ENCODE results near the gene NBPF1. TPM values are rescaled to one million over a fixed set of nuclear protein-coding genes. Genes with fewer than 3 reads are reported as not detected.
"Not testable (repeated sequence)": the region's sequence is repeated elsewhere in the genome, so short reads cannot be mapped to it uniquely, and the experiment has no call there.

NBPF1 gene
- total and polyA plus RNA-seq, 2 donors: 5.1 to 7.2 TPM

- peaks cover 0 to 4% of the 10 kb centered on the region in 2 donors for H3K4me1 ChIP-seq (ENCODE audit: control insufficient read depth in 2 of 2, insufficient read depth in 2 of 2, low read length in 2 of 2)
- H3K36me3 ChIP-seq (ENCODE audit: control insufficient read depth in 2 of 2, insufficient read depth in 2 of 2, low read length in 1 of 2): peaks cover 79 to 91% of the 10 kb centered on the region in 2 donors
- DNase-seq (ENCODE audit: low read depth in 6 of 9, low spot score in 9 of 9): no peak
- no peak overlapping the region for H3K27ac ChIP-seq (ENCODE audit: low read depth in 1 of 2, low read length in 1 of 2)
- 94% methylated on average over 25 of the region's 25 CpGs for WGBS
- H3K4me3 ChIP-seq (ENCODE audit: low read length in 2 of 2): no peak overlapping the region
- H3K27me3 ChIP-seq (ENCODE audit: control insufficient read depth in 2 of 2, insufficient read depth in 1 of 2, low read length in 1 of 2): no peaks in the 10 kb centered on the region
- peaks cover 0 to 9% of the 10 kb centered on the region in 2 donors for H3K9me3 ChIP-seq (ENCODE audit: control insufficient read depth in 2 of 2, insufficient read depth in 1 of 2, low read length in 1 of 2)
These were observed 12.4 kb upstream of the NBPF1 start for GRCh38 chr1:16625497-16626408.

GRCh38 chr1:16623812-16624719, 10.7 kb upstream of the NBPF1 start:
- WGBS: 95% methylated on average over 27 of the region's 27 CpGs

GRCh38 chr1:16623337-16623736, 10.0 kb upstream of the NBPF1 start:
- not testable (repeated sequence) for H3K9me3 ChIP-seq (ENCODE audit: control insufficient read depth in 2 of 2, insufficient read depth in 1 of 2, low read length in 1 of 2); H3K27me3 ChIP-seq (ENCODE audit: control insufficient read depth in 2 of 2, insufficient read depth in 1 of 2, low read length in 1 of 2); H3K4me1 ChIP-seq (ENCODE audit: control insufficient read depth in 2 of 2, insufficient read depth in 2 of 2, low read length in 2 of 2); H3K4me3 ChIP-seq (ENCODE audit: low read length in 2 of 2); H3K27ac ChIP-seq (ENCODE audit: low read depth in 1 of 2, low read length in 1 of 2); DNase-seq (ENCODE audit: low read depth in 6 of 9, low spot score in 9 of 9)
- WGBS: 91% methylated on average over 7 of the region's 7 CpGs
- H3K36me3 ChIP-seq (ENCODE audit: control insufficient read depth in 2 of 2, insufficient read depth in 2 of 2, low read length in 1 of 2): peaks cover 60 to 80% of the 10 kb centered on the region in 2 donors

More at GRCh38 chr1:16623812-16624719, 10.7 kb upstream of the NBPF1 start:
- not testable (repeated sequence) for H3K4me1 ChIP-seq (ENCODE audit: control insufficient read depth in 2 of 2, insufficient read depth in 2 of 2, low read length in 2 of 2); H3K27me3 ChIP-seq (ENCODE audit: control insufficient read depth in 2 of 2, insufficient read depth in 1 of 2, low read length in 1 of 2); H3K9me3 ChIP-seq (ENCODE audit: control insufficient read depth in 2 of 2, insufficient read depth in 1 of 2, low read length in 1 of 2); H3K4me3 ChIP-seq (ENCODE audit: low read length in 2 of 2); H3K27ac ChIP-seq (ENCODE audit: low read depth in 1 of 2, low read length in 1 of 2)
- H3K36me3 ChIP-seq (ENCODE audit: control insufficient read depth in 2 of 2, insufficient read depth in 2 of 2, low read length in 1 of 2): peaks cover 63 to 80% of the 10 kb centered on the region in 2 donors
- DNase-seq (ENCODE audit: low read depth in 6 of 9, low spot score in 9 of 9): peak in 1 of 9 donors; percentile 44

- 98% methylated on average over 9 of the region's 9 CpGs for WGBS
- H3K4me1 ChIP-seq (ENCODE audit: control insufficient read depth in 2 of 2, insufficient read depth in 2 of 2, low read length in 2 of 2): not testable (repeated sequence)
- H3K36me3 ChIP-seq (ENCODE audit: control insufficient read depth in 2 of 2, insufficient read depth in 2 of 2, low read length in 1 of 2): peaks cover 56 to 77% of the 10 kb centered on the region in 2 donors
These were observed 8.4 kb upstream of the NBPF1 start for GRCh38 chr1:16621681-16622315.

GRCh38 chr1:16621300-16621658, 7.9 kb upstream of the NBPF1 start:
- no peak overlapping the region for H3K27ac ChIP-seq (ENCODE audit: low read depth in 1 of 2, low read length in 1 of 2)
- H3K36me3 ChIP-seq (ENCODE audit: control insufficient read depth in 2 of 2, insufficient read depth in 2 of 2, low read length in 1 of 2): peaks cover 52 to 72% of the 10 kb centered on the region in 2 donors
- peaks cover 0 to 4% of the 10 kb centered on the region in 2 donors for H3K4me1 ChIP-seq (ENCODE audit: control insufficient read depth in 2 of 2, insufficient read depth in 2 of 2, low read length in 2 of 2)
- no peak overlapping the region for H3K4me3 ChIP-seq (ENCODE audit: low read length in 2 of 2)
- peaks cover 0 to 9% of the 10 kb centered on the region in 2 donors for H3K9me3 ChIP-seq (ENCODE audit: control insufficient read depth in 2 of 2, insufficient read depth in 1 of 2, low read length in 1 of 2)
- H3K27me3 ChIP-seq (ENCODE audit: control insufficient read depth in 2 of 2, insufficient read depth in 1 of 2, low read length in 1 of 2): no peaks in the 10 kb centered on the region
- WGBS: 99% methylated on average over 2 of the region's 2 CpGs
- DNase-seq (ENCODE audit: low read depth in 6 of 9, low spot score in 9 of 9): no peak

More at GRCh38 chr1:16621681-16622315, 8.4 kb upstream of the NBPF1 start:
- not testable (repeated sequence) for H3K9me3 ChIP-seq (ENCODE audit: control insufficient read depth in 2 of 2, insufficient read depth in 1 of 2, low read length in 1 of 2); H3K4me3 ChIP-seq (ENCODE audit: low read length in 2 of 2); H3K27ac ChIP-seq (ENCODE audit: low read depth in 1 of 2, low read length in 1 of 2); DNase-seq (ENCODE audit: low read depth in 6 of 9, low spot score in 9 of 9); H3K27me3 ChIP-seq (ENCODE audit: control insufficient read depth in 2 of 2, insufficient read depth in 1 of 2, low read length in 1 of 2)

- peaks cover 41 to 59% of the 10 kb centered on the region in 2 donors for H3K36me3 ChIP-seq (ENCODE audit: control insufficient read depth in 2 of 2, insufficient read depth in 2 of 2, low read length in 1 of 2)
- H3K4me3 ChIP-seq (ENCODE audit: low read length in 2 of 2); H3K9me3 ChIP-seq (ENCODE audit: control insufficient read depth in 2 of 2, insufficient read depth in 1 of 2, low read length in 1 of 2); H3K27ac ChIP-seq (ENCODE audit: low read depth in 1 of 2, low read length in 1 of 2); DNase-seq (ENCODE audit: low read depth in 6 of 9, low spot score in 9 of 9); H3K27me3 ChIP-seq (ENCODE audit: control insufficient read depth in 2 of 2, insufficient read depth in 1 of 2, low read length in 1 of 2); H3K4me1 ChIP-seq (ENCODE audit: control insufficient read depth in 2 of 2, insufficient read depth in 2 of 2, low read length in 2 of 2): not testable (repeated sequence)
- 97% methylated on average over 21 of the region's 21 CpGs for WGBS
These were observed 6.6 kb upstream of the NBPF1 start for GRCh38 chr1:16619803-16620501.

- WGBS: 93% methylated on average over 15 of the region's 15 CpGs
- no peak for DNase-seq (ENCODE audit: low read depth in 6 of 9, low spot score in 9 of 9)
- Histone ChIP-seq H3K4me3 (ENCODE audit: low read length in 2 of 2) (no peak overlapping the region), H3K27me3 (ENCODE audit: control insufficient read depth in 2 of 2, insufficient read depth in 1 of 2, low read length in 1 of 2) (peaks cover 9 to 16% of the 10 kb centered on the region in 2 donors), H3K36me3 (ENCODE audit: control insufficient read depth in 2 of 2, insufficient read depth in 2 of 2, low read length in 1 of 2) (peaks cover 29 to 47% of the 10 kb centered on the region in 2 donors), H3K27ac (ENCODE audit: low read depth in 1 of 2, low read length in 1 of 2) (no peak overlapping the region), H3K9me3 (ENCODE audit: control insufficient read depth in 2 of 2, insufficient read depth in 1 of 2, low read length in 1 of 2) (peaks cover under 1 to 5% of the 10 kb centered on the region in 2 donors), H3K4me1 (ENCODE audit: control insufficient read depth in 2 of 2, insufficient read depth in 2 of 2, low read length in 2 of 2) (peaks cover 2% of the 10 kb centered on the region in 2 donors)
These were observed 5.4 kb upstream of the NBPF1 start for GRCh38 chr1:16618719-16619118.

GRCh38 chr1:16617778-16618580, 4.6 kb upstream of the NBPF1 start:
- 94% methylated on average over 7 of the region's 7 CpGs for WGBS
- Histone ChIP-seq H3K27ac (ENCODE audit: low read depth in 1 of 2, low read length in 1 of 2) (no peak overlapping the region), H3K27me3 (ENCODE audit: control insufficient read depth in 2 of 2, insufficient read depth in 1 of 2, low read length in 1 of 2) (peaks cover 14 to 23% of the 10 kb centered on the region in 2 donors), H3K9me3 (ENCODE audit: control insufficient read depth in 2 of 2, insufficient read depth in 1 of 2, low read length in 1 of 2) (peaks cover 2 to 9% of the 10 kb centered on the region in 2 donors), H3K36me3 (ENCODE audit: control insufficient read depth in 2 of 2, insufficient read depth in 2 of 2, low read length in 1 of 2) (peaks cover 24 to 41% of the 10 kb centered on the region in 2 donors), H3K4me3 (ENCODE audit: low read length in 2 of 2) (no peak overlapping the region), H3K4me1 (ENCODE audit: control insufficient read depth in 2 of 2, insufficient read depth in 2 of 2, low read length in 2 of 2) (peaks cover 5 to 6% of the 10 kb centered on the region in 2 donors)
- DNase-seq (ENCODE audit: low read depth in 6 of 9, low spot score in 9 of 9): no peak

Measured in thymus (tissue), 11 donors.